GM12892 (cell line): ENCODE results near the gene GFRA1.

Experiments used
- POLR2A ChIP-seq: IDR thresholded peaks from 2 replicates; pipeline ENCODE4 v1.6.1; 2011; ENCODE audit warnings: low read depth, low read length, control low read depth
- POLR2AphosphoS5 ChIP-seq: IDR thresholded peaks from 2 replicates; pipeline ENCODE4 v1.6.1; 2011; ENCODE audit warnings: low read depth, low read length, control low read depth
- TAF1 ChIP-seq: IDR thresholded peaks from 2 replicates; pipeline ENCODE4 v1.6.1; 2011; ENCODE audit warnings: low read depth, mild to moderate bottlenecking, control low read depth, low read length, borderline replicate concordance

- TF ChIP-seq TAF1: no peak
- no peak for TF ChIP-seq POLR2A
- no peak for TF ChIP-seq POLR2AphosphoS5
Observed at GRCh38 chr10:116198676-116199035, 74.3 kb downstream of the GFRA1 start.
